ENCODE results near the gene FN1. TPM values are rescaled to one million over a fixed set of nuclear protein-coding genes. Genes with fewer than 3 reads are reported as not detected.

Gene FN1
- total and polyA plus RNA-seq, 2 of the 8 experiments (the other 6 are each of a cell fraction or from before 2014, with no cell fraction given): 42.9 to 109 TPM

GRCh38 chr2:215358312-215358845 is 77.5 kb downstream of the FN1 start:
- H3K9me3 ChIP-seq (ENCODE audit: insufficient read depth in 2 of 2, low read depth in 1 of 2, low read length in 1 of 2): no peaks in the 10 kb centered on the region
- H3K9ac ChIP-seq (replicated peaks in 1 of 4; ENCODE audit: extremely low read depth in 1 of 4, low read depth in 3 of 4, low read length in 3 of 4): peak overlapping the region in 1 of 4 experiments; percentile 34; a peak in 1 of 7 replicates
- no peaks in the 10 kb centered on the region for H3K27me3 ChIP-seq (replicated peaks in 1 of 4; ENCODE audit: control insufficient read depth in 3 of 4, extremely low read depth in 1 of 4, insufficient read depth in 3 of 4, low read length in 3 of 4)
- no peak overlapping the region for H2BK120ac ChIP-seq (replicated peaks; ENCODE audit: low read depth, low read length)
- ChIA-PET CTCF (ENCODE audit: partially characterized antibody) (no interaction called here), POLR2A (ENCODE audit: partially characterized antibody) (interaction anchor here (0.9 to 1.6 kb wide), 2 partner anchors 7 to 14 kb away, joined by 4 to 5 read pairs; no protein-coding TSS in a partner anchor)
- no peak overlapping the region for H4K91ac ChIP-seq (replicated peaks; ENCODE audit: insufficient read length, low read length)
- no peak overlapping the region for H3K14ac ChIP-seq (ENCODE audit: insufficient read length)
- no peak overlapping the region for H2BK12ac ChIP-seq (ENCODE audit: low read depth, low read length)
- peaks cover 0 to 28% (median 5%) of the 10 kb centered on the region in 4 experiments; a peak in 5 of 8 replicates for H3K36me3 ChIP-seq (ENCODE audit: control insufficient read depth in 2 of 4, insufficient read depth in 4 of 4, low read length in 3 of 4)
- H4K20me1 ChIP-seq (replicated peaks in 1 of 2; ENCODE audit: control insufficient read depth in 1 of 2, insufficient read depth in 2 of 2, low read length in 2 of 2): peaks cover 0 to 1% of the 10 kb centered on the region in 2 experiments
- WGBS, 2 experiments (ENCODE audit: extremely low coverage in 1 of 2, insufficient coverage in 1 of 2, insufficient read length in 1 of 2, insufficient replicate concordance in 2 of 2, low coverage in 1 of 2, low lambda C conversion rate in 2 of 2, missing lambda C conversion rate in 1 of 2): 92% methylated on average over 4 of the region's 4 CpGs; no CpG with 5 or more reads in 1 of the 2 experiments
- no peak for FAIRE-seq
- no peak overlapping the region for H2AK5ac ChIP-seq (ENCODE audit: low read depth, low read length)
- no peak overlapping the region for H3K4ac ChIP-seq (replicated peaks; ENCODE audit: insufficient read length, low read depth, low read length)
- no peaks in the 10 kb centered on the region for H3K4me1 ChIP-seq (replicated peaks in 1 of 4; ENCODE audit: control insufficient read depth in 3 of 4, insufficient read depth in 4 of 4, low read length in 3 of 4)
- no peak overlapping the region for H3K4me2 ChIP-seq (ENCODE audit: insufficient read depth in 1 of 2, low read depth in 2 of 2, low read length in 2 of 2)
- no peak overlapping the region for H3K23ac ChIP-seq (ENCODE audit: insufficient read length)
- H2AFZ ChIP-seq (ENCODE audit: low read length): no peak overlapping the region
- no peak overlapping the region for H3K27ac ChIP-seq (ENCODE audit: low read depth, low read length)
- DNase-seq (ENCODE audit: low read depth in 1 of 2, low spot score in 2 of 2): no peak
- no peak overlapping the region for H2BK15ac ChIP-seq (ENCODE audit: low read length)
- H4K5ac ChIP-seq (ENCODE audit: insufficient read length, low read depth, low read length): no peak overlapping the region
- no peak overlapping the region for H4K8ac ChIP-seq (ENCODE audit: extremely low read depth, insufficient read depth, low read length)
- H3K79me1 ChIP-seq (ENCODE audit: low read depth, low read length): no peaks in the 10 kb centered on the region
- H2BK5ac ChIP-seq (ENCODE audit: low read depth, low read length): no peak overlapping the region
- TF ChIP-seq PHF8 (conservative IDR thresholded peaks at IDR 0.05; ENCODE audit: low read depth, low read length): no peak
- TF ChIP-seq SP4 (IDR thresholded peaks at IDR 0.05; ENCODE audit: low read length): no peak
- TF ChIP-seq ASH2L (IDR thresholded peaks at IDR 0.05; ENCODE audit: low read length): no peak
- TF ChIP-seq, protein P1, sequence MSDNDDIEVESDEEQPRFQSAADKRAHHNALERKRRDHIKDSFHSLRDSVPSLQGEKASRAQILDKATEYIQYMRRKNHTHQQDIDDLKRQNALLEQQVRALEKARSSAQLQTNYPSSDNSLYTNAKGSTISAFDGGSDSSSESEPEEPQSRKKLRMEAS (IDR thresholded peaks at IDR 0.05): no peak
- TF ChIP-seq TAF1 (IDR thresholded peaks at IDR 0.05; ENCODE audit: low read depth, low read length): no peak
- TF ChIP-seq, protein P2, sequence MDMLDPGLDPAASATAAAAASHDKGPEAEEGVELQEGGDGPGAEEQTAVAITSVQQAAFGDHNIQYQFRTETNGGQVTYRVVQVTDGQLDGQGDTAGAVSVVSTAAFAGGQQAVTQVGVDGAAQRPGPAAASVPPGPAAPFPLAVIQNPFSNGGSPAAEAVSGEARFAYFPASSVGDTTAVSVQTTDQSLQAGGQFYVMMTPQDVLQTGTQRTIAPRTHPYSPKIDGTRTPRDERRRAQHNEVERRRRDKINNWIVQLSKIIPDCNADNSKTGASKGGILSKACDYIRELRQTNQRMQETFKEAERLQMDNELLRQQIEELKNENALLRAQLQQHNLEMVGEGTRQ (IDR thresholded peaks at IDR 0.05; ENCODE audit: low read length): no peak
- TF ChIP-seq HDAC6 (IDR thresholded peaks at IDR 0.05; ENCODE audit: low read depth, low read length): no peak
- H2BK20ac ChIP-seq (ENCODE audit: low read length): no peak overlapping the region
- H3K23me2 ChIP-seq (ENCODE audit: low read depth, low read length): no peaks in the 10 kb centered on the region
- no peaks in the 10 kb centered on the region for H3K79me2 ChIP-seq (ENCODE audit: control insufficient read depth in 1 of 2, insufficient read depth in 2 of 2, low read length in 2 of 2)
- no peak overlapping the region for H3K56ac ChIP-seq (replicated peaks; ENCODE audit: insufficient read length, low read depth, low read length)
- no peak overlapping the region for H3K4me3 ChIP-seq (ENCODE audit: extremely low read depth in 1 of 4, insufficient read depth in 2 of 4, low read depth in 3 of 4, low read length in 4 of 4)
- H3K18ac ChIP-seq (ENCODE audit: extremely low read depth, low read length): no peak overlapping the region
